Neuronal stem cell (in vitro differentiated cells): ENCODE measurements around the gene SERPINI2.

Source experiments
- DNase-seq: peaks from one replicate; pipeline ENCODE4 v3.0.0-alpha.2; 2013; ENCODE audit warnings: low spot score
- H2AFZ ChIP-seq: one replicate; pipeline ENCODE4 v1.6.1; 2013; ENCODE audit warnings: mild to moderate bottlenecking, low read length, inconsistent platforms
- H2AK5ac ChIP-seq: 2 replicates; pipeline ENCODE4 v1.6.1; 2013; ENCODE audit warnings: low read depth, mild to moderate bottlenecking, inconsistent platforms, low read length, moderate library complexity, mixed read lengths
- H2BK120ac ChIP-seq: 2 replicates; pipeline ENCODE4 v1.6.1; 2013; ENCODE audit warnings: low read depth, mild to moderate bottlenecking, inconsistent platforms, low read length, moderate library complexity, mixed read lengths
- H2BK12ac ChIP-seq: one replicate; pipeline ENCODE4 v1.6.1; 2013; ENCODE audit warnings: low read length, inconsistent platforms
- H2BK15ac ChIP-seq: 2 replicates; pipeline ENCODE4 v1.6.1; 2013; ENCODE audit warnings: mild to moderate bottlenecking, low read length, inconsistent platforms, mixed read lengths
- H2BK5ac ChIP-seq: one replicate; pipeline ENCODE4 v1.6.1; 2013; ENCODE audit warnings: inconsistent platforms, mild to moderate bottlenecking, low read length, moderate library complexity
- H3K14ac ChIP-seq: one replicate; pipeline ENCODE4 v1.6.1; 2013; ENCODE audit warnings: low read length, inconsistent platforms
- H3K18ac ChIP-seq: 2 replicates; pipeline ENCODE4 v1.6.1; 2013; ENCODE audit warnings: low read length, inconsistent platforms
- H3K23ac ChIP-seq: 2 replicates; pipeline ENCODE4 v1.6.1; 2013; ENCODE audit warnings: low read depth, mild to moderate bottlenecking, mixed read lengths, low read length, inconsistent platforms; ENCODE audit not compliant: poor library complexity
- H3K27ac ChIP-seq: replicated peaks from 3 replicates; pipeline ENCODE4 v1.5.1; 2013; ENCODE audit warnings: low read length, inconsistent platforms
- H3K27me3 ChIP-seq, 3 experiments: 2 replicates each; pipeline ENCODE4 v1.6.1; 2013; ENCODE audit warnings: low read length in 3 of 3, mild to moderate bottlenecking in 2 of 3, inconsistent platforms in 1 of 3, low read depth in 1 of 3, mixed read lengths in 1 of 3, moderate library complexity in 1 of 3; ENCODE audit not compliant: control insufficient read depth in 3 of 3, insufficient read depth in 3 of 3
- H3K36me3 ChIP-seq, 2 donors: replicated peaks in 1 of 2; 2 replicates each; pipeline ENCODE4 v1.6.1; 2013; ENCODE audit warnings: low read length in 2 of 2; ENCODE audit not compliant: control insufficient read depth in 2 of 2, insufficient read depth in 2 of 2
- H3K4ac ChIP-seq: 2 replicates; pipeline ENCODE4 v1.6.1; 2013; ENCODE audit warnings: inconsistent platforms, mild to moderate bottlenecking, low read length, moderate library complexity
- H3K4me1 ChIP-seq, 2 donors: 1 replicate in 1 of 2; 2 replicates in 1 of 2; pipeline ENCODE4 v1.6.1; 2013; ENCODE audit warnings: low read length in 2 of 2, low read depth in 1 of 2; ENCODE audit not compliant: control insufficient read depth in 2 of 2, insufficient read depth in 1 of 2
- H3K4me2 ChIP-seq: one replicate; pipeline ENCODE4 v1.6.1; 2013; ENCODE audit warnings: mild to moderate bottlenecking, low read length, inconsistent platforms; ENCODE audit not compliant: insufficient read depth, poor library complexity, severe bottlenecking
- H3K4me3 ChIP-seq, 2 donors: 2 replicates each; pipeline ENCODE4 v1.5.1; 2013; ENCODE audit warnings: low read length in 2 of 2, mild to moderate bottlenecking in 2 of 2, inconsistent platforms in 1 of 2, moderate library complexity in 1 of 2
- H3K79me1 ChIP-seq: one replicate; pipeline ENCODE4 v1.6.1; 2013; ENCODE audit warnings: low read depth, mild to moderate bottlenecking, inconsistent platforms, low read length, moderate library complexity
- H3K9ac ChIP-seq: one replicate; pipeline ENCODE4 v1.6.1; 2013; ENCODE audit warnings: mild to moderate bottlenecking, low read depth, low read length, inconsistent platforms; ENCODE audit not compliant: poor library complexity
- H3K9me3 ChIP-seq, 2 donors: replicated peaks in 1 of 2; 2 replicates each; pipeline versions ENCODE3 to v1.6.1; 2013; ENCODE audit warnings: low read length in 2 of 2, mild to moderate bottlenecking in 2 of 2, inconsistent platforms in 1 of 2, low read depth in 1 of 2, mixed read lengths in 1 of 2, moderate library complexity in 1 of 2; ENCODE audit not compliant: control insufficient read depth in 2 of 2, insufficient read depth in 1 of 2
- H4K8ac ChIP-seq: one replicate; pipeline ENCODE4 v1.6.1; 2013; ENCODE audit warnings: low read depth, mild to moderate bottlenecking, inconsistent platforms, low read length, moderate library complexity
- H4K91ac ChIP-seq: one replicate; pipeline ENCODE4 v1.6.1; 2013; ENCODE audit warnings: low read length, low read depth, mild to moderate bottlenecking, inconsistent platforms; ENCODE audit not compliant: poor library complexity
- WGBS, 2 donors: extraction: QIAGEN DNeasy Blood & Tissue Kit; methylation state at CpG; one replicate each; pipeline ENCODE4 v1.1.7; 2013; ENCODE audit warnings: missing lambda C conversion rate in 2 of 2, mixed read lengths in 1 of 2; ENCODE audit not compliant: insufficient read length in 2 of 2, insufficient replicate concordance in 1 of 2; ENCODE audit errors: extremely low coverage in 2 of 2; 5-methylcytosine and 5-hydroxymethylcytosine counted together

SERPINI2 gene

DNA sequence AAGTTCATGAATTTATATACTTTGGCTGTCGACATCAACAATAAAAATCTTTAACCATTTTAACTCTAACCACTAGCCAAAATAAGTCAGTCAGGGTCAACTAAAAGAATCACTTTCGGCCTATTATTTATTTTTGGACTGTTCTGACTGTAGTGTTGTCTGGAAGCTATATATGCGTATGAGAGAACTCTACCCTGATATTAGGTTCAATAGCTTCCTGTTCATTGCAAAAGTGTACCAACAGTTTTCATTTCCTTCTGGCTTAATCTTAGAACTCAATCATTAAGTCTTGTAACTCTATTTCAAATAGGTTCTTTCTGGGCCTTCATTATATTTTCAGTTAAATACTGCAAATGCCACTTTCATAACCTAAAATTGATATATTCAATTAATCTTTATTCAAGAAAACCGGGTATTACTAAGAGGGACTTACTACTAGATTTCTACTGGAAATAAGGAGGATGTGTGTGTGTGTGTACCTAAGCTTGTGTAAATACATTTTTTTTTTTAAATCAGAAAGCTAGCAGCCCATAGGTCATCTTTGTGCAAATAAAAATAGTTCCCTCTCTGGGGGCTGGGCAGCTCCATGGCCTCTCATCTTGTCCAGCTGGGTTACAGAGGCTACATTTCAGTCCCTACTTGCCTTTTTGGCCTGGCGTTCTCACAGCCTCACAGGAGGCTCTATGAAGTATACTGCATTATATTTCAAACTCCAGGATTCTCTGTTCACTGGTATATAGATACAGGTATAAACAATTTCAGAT, 5.8 kb downstream of the SERPINI2 start:
- Histone ChIP-seq H3K4me3 (no peak overlapping the region), H2BK5ac (no peak overlapping the region), H3K27ac (no peak overlapping the region)

GRCh38 chr3:167466966-167467365, 6.9 kb downstream of the SERPINI2 start:
- Histone ChIP-seq H4K91ac (no peak overlapping the region), H2BK15ac (no peak overlapping the region), H2BK12ac (no peak overlapping the region), H2AK5ac (no peak overlapping the region), H2BK120ac (no peak overlapping the region), H3K27me3 (no peaks in the 10 kb centered on the region), H3K9me3 (no peaks in the 10 kb centered on the region), H2AFZ (no peak overlapping the region), H3K4me1 (peaks cover 0 to 4% of the 10 kb centered on the region in 2 donors), H3K14ac (no peak overlapping the region), H3K4me3 (no peak overlapping the region), H4K8ac (no peak overlapping the region), H3K4ac (no peak overlapping the region), H3K79me1 (no peaks in the 10 kb centered on the region), H3K18ac (no peak overlapping the region), H3K23ac (no peak overlapping the region), H3K27ac (no peak overlapping the region), H3K4me2 (no peak overlapping the region), H3K9ac (no peak overlapping the region), H2BK5ac (no peak overlapping the region), H3K36me3 (no peaks in the 10 kb centered on the region)
- no peak for DNase-seq

More for the DNA sequence above, 5.8 kb downstream of the SERPINI2 start:
- Histone ChIP-seq H3K4me2 (no peak overlapping the region), H2BK120ac (no peak overlapping the region), H3K36me3 (no peaks in the 10 kb centered on the region), H2BK15ac (no peak overlapping the region), H3K9me3 (no peaks in the 10 kb centered on the region), H2AK5ac (no peak overlapping the region), H3K18ac (no peak overlapping the region), H3K27me3 (no peaks in the 10 kb centered on the region), H3K79me1 (no peaks in the 10 kb centered on the region), H2BK12ac (no peak overlapping the region), H3K14ac (no peak overlapping the region), H4K8ac (no peak overlapping the region), H3K23ac (no peak overlapping the region), H3K9ac (no peak overlapping the region), H3K4ac (no peak overlapping the region), H2AFZ (no peak overlapping the region), H3K4me1 (peaks cover 0 to 4% of the 10 kb centered on the region in 2 donors), H4K91ac (no peak overlapping the region)
- no CpG with 5 or more reads among the region's 5 CpGs for WGBS, 2 donors
- no peak for DNase-seq

DNA sequence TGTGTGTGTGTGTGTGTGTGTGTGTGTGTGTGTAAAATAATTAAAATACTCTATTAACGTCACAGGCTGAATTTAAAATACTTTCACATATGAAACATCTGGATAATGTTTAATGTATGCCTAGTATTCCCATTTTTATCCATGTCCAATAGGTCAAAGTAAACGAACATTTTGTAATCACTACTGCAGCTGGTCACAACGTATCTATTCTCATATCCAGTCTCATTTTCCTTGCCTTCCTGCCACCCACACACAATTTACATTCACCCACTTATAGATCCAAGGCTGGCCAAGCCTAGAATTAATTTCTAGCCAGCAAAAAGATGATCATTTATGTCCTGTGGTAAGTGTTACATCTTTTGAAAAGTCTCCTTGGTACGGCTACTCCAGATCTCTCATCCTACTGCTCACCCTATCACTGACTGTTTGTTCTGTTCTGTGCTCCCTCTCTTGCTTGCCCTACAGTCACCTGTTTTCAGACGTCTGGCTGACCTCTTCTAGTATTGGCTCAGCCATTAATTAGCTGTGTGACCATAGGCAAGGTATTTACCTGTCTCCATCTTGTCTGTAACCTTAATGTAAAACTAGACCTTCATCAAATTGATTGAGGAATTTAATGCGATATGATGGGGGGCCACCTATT, 17.6 kb downstream of the SERPINI2 start:
- Histone ChIP-seq H4K91ac (no peak overlapping the region), H2BK12ac (no peak overlapping the region), H3K9me3 (no peaks in the 10 kb centered on the region), H4K8ac (no peak overlapping the region), H3K36me3 (no peaks in the 10 kb centered on the region), H2AK5ac (no peak overlapping the region), H3K18ac (no peak overlapping the region), H3K4ac (no peak overlapping the region), H3K14ac (no peak overlapping the region), H3K9ac (no peak overlapping the region), H3K4me1 (no peaks in the 10 kb centered on the region), H3K27ac (no peak overlapping the region), H2BK5ac (no peak overlapping the region), H2BK15ac (no peak overlapping the region), H3K4me2 (no peak overlapping the region), H3K4me3 (no peak overlapping the region), H3K23ac (no peak overlapping the region), H2AFZ (no peak overlapping the region), H2BK120ac (no peak overlapping the region), H3K79me1 (no peaks in the 10 kb centered on the region), H3K27me3 (no peaks in the 10 kb centered on the region)
- WGBS, 2 donors: no CpG with 5 or more reads among the region's 6 CpGs
- no peak for DNase-seq

DNA sequence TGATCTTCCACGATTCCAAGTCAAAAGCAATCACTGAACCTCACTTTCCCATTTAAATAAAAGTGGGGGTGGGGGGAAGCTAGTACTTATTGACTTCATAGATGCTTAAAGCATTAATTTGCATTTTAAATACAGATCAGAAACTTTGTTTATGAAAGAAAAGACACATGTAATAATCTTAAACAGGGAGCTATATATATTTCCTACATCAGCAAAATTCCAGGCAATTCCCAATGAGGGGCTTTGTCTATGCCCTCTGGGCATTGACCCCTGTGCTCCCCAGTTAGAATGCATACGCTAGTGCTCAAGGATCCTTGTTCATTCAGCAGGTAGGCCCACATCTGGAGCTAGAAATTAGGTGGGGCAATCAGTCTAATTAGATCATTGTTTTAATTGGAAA, 20.0 kb downstream of the SERPINI2 start:
- H3K23ac ChIP-seq: no peak overlapping the region
- H3K9me3 ChIP-seq: no peaks in the 10 kb centered on the region
- no peak overlapping the region for H2BK120ac ChIP-seq
- no peak overlapping the region for H2AFZ ChIP-seq
- no peak overlapping the region for H3K14ac ChIP-seq
- no peak overlapping the region for H3K27ac ChIP-seq
- no peaks in the 10 kb centered on the region for H3K27me3 ChIP-seq
- H4K8ac ChIP-seq: no peak overlapping the region
- no peaks in the 10 kb centered on the region for H3K79me1 ChIP-seq
- no peak overlapping the region for H3K4ac ChIP-seq
- H3K9ac ChIP-seq: no peak overlapping the region
- H3K4me2 ChIP-seq: no peak overlapping the region
- no CpG with 5 or more reads among the region's 2 CpGs for WGBS, 2 donors
- no peaks in the 10 kb centered on the region for H3K36me3 ChIP-seq
- H2BK12ac ChIP-seq: no peak overlapping the region
- H3K4me3 ChIP-seq: no peak overlapping the region
- no peak overlapping the region for H2AK5ac ChIP-seq
- H2BK5ac ChIP-seq: no peak overlapping the region
- H3K4me1 ChIP-seq: peaks cover 0 to 4% of the 10 kb centered on the region in 2 donors
- H3K18ac ChIP-seq: no peak overlapping the region
- no peak overlapping the region for H4K91ac ChIP-seq
- DNase-seq: no peak
- H2BK15ac ChIP-seq: no peak overlapping the region
